GM18505 (cell line): ENCODE results near the gene RNU6-7.

Experiments used
- ATAC-seq: cut with Tn5 transposase; IDR thresholded peaks from one replicate; pipeline ENCODE4 v1.9.1; 2021; ENCODE audit not compliant: unreplicated experiment
- POLR2A ChIP-seq: IDR thresholded peaks from 4 replicates; pipeline ENCODE4 v1.6.1; 2011; ENCODE audit warnings: borderline replicate concordance; ENCODE audit not compliant: insufficient read depth, insufficient read length; ENCODE audit errors: extremely low read depth

The RNU6-7 gene

DNA sequence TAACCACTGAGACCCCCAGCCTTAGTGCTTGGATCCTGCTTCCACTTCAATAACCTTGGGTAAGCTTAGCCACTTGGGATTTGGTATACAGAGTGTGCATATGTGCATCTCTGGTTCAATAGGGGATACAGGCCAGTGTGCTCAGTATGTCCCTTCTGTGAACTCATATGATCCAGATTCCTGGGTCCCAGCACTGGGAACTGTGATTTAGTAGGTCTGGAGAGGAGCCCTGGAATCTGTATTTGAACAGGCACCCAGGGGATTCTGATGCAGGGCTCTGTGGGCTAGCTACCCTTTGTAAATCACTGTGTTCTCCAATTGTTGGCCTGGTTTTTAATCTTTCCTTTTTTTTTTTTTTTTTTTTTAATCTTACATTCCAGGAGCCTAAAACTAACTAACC, 11.0 kb downstream of the RNU6-7 start:
- no peak for TF ChIP-seq POLR2A
- ATAC-seq: no peak

DNA sequence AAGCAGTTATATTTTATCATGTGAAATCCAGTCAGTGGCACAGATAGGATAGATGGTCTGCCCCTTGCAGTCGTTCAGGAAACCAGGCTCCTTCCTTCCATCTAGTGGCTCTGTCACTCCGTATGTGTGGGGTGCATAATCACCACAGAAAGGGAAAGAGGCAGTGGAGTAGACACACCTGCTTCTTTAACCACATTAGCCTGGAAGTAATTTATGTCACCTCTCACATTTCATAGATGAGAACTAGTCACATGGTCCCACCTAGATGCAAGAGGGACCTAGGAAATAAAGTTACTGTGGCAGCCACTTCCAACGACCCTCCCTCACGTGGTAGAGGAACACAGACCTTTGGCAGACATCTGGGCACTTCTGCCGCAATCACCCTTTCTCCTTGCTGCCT, 15.5 kb downstream of the RNU6-7 start:
- ATAC-seq: no peak
- TF ChIP-seq POLR2A: no peak

DNA sequence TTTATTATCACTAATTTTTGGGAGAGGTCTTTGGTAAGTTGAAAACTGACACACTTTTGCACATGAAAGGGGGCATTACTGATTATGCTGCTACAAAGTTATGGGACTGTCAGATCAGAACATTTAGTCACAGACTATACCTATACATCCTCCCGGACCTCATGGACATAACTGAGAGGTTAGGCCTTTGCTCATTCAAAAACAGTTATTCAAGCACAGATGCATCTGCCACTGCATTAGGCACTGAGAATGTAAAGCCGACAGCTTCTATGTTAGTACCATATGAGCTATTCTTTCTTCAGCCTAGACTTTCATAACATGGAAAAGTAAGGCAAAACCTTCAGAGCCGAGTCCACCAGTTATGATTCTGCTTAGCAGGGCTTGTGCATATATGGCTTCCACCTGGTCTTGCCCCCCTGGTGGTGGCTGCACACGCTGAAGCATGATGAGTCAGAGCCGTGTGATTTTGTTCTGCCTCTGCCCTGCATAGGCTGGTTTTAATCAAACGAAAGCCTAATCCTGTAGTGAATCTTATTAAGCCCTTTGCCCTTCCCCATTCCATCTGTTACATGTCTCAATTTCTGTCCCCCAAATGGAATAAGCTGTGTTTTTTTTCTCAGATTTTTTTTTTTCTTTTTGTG, 23.0 kb downstream of the RNU6-7 start:
- peak; percentile 77 for ATAC-seq
- TF ChIP-seq POLR2A: no peak

DNA sequence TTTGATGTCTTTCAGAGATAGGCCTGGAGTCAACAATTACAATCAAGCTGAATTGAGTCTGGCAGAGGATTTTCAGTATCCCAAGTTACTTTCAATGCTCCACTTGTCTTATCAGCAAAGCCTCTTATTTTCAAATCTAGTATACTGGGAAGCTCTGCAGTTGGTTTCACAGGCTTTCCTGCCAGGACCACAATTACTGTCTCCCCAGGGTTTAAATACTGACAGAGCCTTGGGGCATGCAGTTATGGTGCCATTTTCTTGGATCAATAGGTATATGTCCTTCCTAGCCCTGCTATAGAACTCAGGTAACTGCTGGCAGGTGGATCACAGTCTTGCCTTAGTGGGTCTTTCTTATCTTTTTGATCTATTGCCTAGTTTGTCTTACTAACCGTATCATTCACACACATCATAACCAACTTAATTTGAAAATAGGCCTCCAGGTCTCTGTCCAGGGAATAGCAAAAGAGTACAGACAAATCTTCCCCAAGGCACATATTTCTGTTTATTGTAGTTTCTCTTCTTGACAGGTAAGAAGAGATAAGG, 23.6 kb downstream of the RNU6-7 start:
- no peak for TF ChIP-seq POLR2A
- ATAC-seq: no peak

DNA sequence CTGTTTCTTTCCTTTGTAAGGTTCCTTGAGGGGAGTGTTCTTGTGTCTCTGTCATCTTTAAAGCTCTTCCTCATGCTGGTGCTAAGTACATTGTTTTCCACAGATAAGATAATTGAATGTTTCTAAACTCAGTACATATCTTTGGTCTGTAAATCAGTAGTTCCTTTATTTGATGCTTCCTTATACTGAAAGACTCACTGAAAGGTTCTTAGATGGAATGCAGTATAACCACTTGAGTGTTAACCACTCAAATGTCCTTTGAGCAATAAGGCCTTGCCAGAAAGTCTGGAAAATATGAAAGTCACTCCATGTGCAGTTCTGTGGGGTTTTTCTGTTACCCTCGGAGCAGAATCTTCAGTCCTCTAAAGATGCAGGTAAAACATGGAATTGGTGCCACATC, 24.2 kb downstream of the RNU6-7 start:
- ATAC-seq: no peak
- no peak for TF ChIP-seq POLR2A

DNA sequence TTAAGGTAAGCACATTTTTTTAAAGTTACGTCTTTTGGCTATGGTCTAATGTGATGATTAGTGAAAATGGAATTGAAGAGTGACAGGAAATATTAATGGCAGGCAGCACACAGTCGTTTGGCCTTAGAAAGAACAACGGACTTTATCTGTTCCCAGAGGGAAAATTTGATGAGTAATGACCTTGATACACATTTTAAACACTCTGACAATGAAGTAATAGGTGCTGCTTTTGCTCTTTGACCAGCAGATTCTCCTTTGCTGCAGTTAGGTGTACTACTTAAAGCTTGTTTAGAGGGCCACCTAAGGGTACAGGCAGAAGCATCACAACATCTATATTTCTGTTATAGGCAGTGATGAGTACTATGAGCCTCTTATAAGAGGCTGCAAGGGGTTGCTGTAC, 28.3 kb downstream of the RNU6-7 start:
- no peak for TF ChIP-seq POLR2A
- no peak for ATAC-seq

DNA sequence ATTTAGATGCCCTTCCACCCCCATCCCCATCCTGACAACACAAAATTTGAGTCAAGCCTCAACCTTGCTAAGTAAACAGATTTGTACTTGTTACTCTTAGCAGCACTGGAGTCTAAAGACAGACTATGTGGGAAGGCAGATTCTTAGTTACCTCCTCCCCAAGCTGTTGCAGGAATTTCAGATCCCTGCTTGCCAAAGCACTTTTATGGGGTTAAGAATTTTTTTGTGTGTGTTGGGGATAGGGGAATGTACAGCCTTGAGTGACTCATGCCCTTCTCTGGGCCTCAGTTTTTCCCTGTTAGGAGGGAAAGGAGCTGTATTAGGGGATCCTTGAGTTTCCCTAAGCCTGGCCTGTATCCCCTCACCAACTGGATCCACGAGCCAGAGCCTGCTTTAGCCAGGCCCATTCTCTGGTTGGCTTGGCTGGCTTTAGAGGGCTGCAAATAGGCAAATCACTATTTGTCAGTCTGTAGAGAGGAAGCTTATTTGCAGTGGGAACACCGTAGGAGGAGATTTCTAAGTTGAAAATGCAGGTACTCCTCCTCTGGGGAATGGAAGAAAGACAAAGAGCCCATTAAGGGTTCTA, 28.9 kb downstream of the RNU6-7 start:
- TF ChIP-seq POLR2A: no peak
- no peak for ATAC-seq

DNA sequence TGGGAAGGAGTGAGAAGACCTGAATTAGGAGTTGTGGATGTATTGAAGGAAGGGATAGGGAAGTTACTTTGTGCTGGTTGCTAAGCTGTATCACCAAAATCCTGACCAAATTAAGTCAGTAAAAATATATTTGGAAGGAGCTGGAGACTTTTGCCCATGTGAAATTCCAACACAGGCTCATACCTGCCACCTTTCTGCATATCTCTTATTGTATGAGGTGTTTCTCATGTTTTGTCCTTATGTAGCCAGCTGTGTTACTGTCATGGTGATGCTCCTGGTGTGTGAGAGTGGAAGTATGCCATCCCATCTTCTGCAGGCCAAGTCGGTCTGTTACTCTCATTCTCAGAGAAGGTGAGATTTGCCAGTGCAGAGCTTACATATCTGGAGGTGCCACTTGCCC, 30.6 kb downstream of the RNU6-7 start:
- TF ChIP-seq POLR2A: no peak
- ATAC-seq: no peak

DNA sequence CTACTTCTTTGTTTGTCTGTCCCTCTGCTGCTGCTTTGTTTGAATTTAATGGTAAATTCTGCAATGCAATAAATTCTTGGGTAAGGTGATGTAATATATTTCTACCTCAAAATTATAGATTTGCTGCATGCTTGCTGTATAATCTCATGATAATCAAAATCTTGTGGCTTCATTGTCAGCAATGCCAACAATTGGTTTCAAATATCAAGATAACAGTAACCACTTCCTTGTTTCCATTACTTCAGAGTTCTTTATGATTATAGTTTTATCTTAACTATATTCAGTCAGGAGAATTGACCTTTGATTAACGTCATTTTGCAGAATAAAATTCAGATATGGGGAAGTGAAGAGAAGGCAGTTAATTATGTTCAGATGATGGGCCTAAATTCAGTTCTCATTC, 31.4 kb downstream of the RNU6-7 start:
- TF ChIP-seq POLR2A: no peak
- no peak for ATAC-seq

DNA sequence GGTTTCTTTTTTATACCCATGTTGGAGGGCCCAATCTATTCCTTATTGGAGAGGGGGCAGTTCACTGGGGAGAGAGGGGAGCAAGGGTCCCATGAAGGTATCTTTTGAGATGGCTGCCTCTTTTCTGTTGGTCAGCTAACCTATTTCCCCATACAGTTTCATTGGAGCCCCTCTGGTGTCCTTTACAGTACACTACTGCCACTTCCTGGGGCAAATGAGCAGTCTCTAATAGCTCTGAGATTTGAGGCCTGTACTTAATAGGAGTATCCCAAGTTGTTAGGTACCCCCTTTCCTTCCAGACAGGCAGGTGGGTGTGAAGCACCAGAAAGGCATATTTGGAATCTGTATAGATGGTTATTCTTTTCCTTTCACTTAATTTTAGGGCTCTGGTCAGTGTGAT, 42.6 kb downstream of the RNU6-7 start:
- no peak for TF ChIP-seq POLR2A
- ATAC-seq: no peak

DNA sequence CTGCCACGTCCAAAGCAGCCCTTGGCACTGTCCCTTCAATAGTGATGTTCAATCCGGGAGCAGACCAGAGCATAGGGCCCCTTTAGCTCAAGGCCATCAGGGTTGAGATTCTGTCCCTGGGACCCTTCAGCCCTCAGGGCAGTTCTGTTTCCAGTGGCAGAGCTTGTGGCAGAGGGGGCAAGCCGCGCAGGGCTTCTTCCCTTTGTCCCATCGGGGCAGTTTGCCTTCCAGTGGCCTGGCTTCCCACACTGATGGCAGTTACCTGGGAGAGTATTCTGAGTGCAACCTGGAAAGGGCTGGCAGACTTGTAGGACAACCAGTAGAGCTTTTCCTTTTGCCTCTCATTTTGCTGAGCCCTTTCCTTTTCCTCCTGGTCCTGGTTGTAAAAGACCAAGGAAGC, 44.9 kb downstream of the RNU6-7 start:
- ATAC-seq: no peak
- no peak for TF ChIP-seq POLR2A

DNA sequence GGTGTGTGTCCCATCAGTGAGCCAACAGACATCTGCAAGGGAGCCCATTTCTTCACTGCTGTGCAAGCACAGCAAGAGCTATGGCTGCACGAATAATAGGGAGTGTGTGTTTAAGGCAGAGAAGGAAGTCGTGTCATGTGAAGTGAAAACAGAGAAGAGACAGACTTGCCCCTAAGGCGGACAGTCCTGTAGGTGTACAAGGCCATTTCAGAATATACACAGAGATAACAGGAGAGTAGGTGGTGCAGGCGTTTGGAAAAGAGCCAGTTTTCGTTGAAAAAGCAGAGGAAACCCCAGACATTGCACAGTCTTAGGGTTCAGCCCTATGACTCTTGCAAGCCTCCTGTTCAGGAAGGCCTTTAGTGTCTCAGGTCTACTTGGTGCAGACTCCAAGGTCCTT, 47.5 kb downstream of the RNU6-7 start:
- no peak for TF ChIP-seq POLR2A
- no peak for ATAC-seq

DNA sequence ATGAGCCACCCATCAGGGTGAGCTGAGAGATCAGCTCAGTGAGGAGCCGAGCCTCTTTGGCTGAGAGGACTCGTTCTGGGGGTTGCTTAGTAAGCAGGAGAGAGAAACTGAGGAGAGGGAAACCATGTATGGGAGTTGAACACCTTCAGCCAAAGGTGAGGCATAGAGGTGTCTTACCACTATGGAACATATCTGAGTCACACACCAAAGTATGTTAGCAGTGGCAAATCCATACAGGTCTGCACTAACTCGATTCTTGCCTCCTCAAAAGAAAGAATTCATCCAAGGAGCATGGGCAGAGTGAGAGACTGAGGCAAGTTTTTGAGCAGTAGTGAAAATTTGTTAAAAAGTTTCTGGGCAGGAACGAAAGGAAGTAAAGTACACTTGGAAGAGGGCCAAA, 47.9 kb downstream of the RNU6-7 start:
- TF ChIP-seq POLR2A: no peak
- ATAC-seq: no peak

DNA sequence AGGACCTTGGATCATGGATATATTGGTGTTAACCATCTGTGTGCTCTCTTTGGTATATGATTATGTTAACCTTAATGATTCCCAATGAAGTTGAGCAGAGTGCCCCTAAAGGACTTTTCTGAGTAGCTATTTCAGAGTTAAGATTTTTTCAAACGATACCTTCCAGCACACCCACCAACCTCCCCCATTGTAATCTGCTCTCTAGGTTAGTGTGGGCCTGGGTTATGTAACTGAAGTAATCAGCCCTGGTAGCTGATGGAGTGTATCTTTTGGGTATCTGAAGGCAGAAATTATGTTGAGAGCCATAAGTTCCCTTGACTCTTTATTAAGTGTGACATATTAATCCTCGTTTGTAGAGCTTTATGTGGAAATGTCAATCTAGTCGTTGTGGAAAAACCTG, 48.8 kb downstream of the RNU6-7 start:
- ATAC-seq: no peak
- TF ChIP-seq POLR2A: no peak
